GM18909 (cell line): ENCODE results near the gene CELF2.
"Not testable (repeated sequence)": the region's sequence is repeated elsewhere in the genome, so short reads cannot be mapped to it uniquely, and the experiment has no call there.

Experiments used
- ATAC-seq: cut with Tn5 transposase; IDR thresholded peaks from one replicate; pipeline ENCODE4 v1.9.1; 2021; ENCODE audit warnings: mild to moderate bottlenecking; ENCODE audit not compliant: unreplicated experiment, poor library complexity

CELF2 gene

DNA sequence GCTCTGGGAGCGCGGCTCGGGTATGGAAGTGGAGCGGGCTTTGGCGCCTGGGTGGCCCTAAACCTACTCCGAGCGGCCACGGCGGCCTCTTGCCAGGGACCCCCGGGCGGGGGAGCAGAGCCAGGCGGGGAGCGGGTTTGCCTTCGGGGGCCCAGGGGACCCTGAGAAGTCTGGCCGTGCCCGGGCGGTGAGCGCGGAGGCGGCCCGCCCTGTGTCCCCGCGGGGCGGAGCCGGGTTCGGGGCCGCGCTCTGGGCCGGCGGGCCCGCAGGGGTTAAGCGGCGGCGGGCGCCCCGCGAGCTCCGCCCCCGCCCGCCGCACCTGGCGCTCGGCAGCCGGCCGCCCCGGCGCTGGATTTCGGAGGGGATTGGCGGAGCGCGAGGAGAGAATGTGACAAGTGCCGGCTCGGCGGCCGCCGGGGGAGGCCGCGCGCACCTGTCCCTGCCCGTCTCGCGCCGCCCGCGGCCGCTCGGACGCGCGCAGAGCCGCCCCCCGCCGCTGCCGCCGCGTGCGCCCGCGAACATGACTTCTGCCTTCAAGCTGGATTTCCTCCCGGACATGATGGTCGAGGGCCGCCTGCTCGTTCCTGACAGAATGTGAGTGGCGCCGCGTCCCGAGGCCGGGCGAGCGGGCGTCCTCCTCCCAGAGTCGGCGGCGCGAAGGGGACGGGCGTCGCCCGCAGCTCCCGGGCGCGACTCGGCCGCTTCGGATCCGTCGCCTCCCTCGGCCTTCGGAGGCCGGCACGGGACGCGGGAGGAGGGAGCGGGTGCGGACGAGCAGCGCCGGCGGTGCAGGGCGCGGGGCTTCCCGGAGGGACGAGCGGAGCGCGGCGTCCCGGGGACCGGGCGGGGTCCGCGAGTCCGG, at the start of gene CELF2:
CELF2 (plus strand) TSS at position 303 of the 862 bp plus-strand sequence; CDS start at position 521, 218 bp downstream.
- ATAC-seq, result peak; percentile 85

DNA sequence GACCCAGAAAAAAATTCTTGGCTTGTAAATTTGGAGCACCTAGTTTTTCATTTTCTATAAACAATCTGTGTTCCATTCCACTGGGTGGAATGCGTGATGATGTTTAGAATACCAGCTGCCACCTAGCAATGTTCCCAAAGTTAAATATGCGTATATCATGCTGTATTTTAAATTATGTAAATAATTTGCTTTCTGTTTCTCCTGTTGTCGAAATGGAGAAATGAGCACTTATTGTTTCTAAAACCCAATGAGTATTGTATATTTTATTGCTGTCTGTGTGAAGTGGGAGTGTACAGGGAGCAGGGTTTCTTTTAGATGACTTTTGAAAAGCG, 49.4 kb upstream of the CELF2 start:
- ATAC-seq, result no peak

DNA sequence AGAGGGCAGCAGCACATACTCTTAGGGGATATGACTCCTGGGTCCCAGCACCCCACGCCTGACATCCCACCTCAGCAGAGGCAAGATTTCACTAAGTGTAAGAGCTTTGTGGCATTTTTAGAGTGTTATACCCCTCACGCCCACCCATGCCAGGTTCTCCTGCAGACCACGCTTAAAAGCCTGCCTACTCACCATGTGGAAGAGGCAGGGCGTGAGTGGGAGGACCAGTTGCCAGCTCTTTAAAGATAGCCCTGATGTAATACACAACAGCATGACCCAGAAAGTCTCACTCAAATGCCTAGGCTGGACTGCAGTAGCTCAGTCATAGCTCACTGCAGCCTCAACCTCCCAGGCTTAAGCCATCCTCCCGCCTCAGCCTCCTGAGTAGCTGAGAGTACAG, 44.4 kb upstream of the CELF2 start:
- ATAC-seq, result no peak

DNA sequence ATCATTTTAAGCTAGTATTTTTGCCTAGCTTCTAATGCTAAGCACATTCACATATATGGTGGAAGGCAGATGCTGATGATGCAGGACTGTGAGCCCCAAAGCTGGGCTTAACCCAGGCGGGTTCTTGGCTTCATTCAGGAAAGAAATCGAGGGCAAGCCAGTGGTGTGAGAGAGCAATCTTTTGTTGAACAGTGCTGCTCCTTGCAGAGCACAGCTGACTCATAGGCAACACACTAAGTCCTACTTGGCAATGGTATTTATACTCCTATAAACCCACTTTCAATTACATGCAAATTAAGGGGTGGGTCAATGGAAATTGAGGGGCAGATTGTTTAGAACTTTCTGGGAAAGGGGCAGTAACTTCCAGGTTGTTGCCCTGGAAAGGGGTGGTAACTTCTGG, 42.0 kb upstream of the CELF2 start:
- no peak for ATAC-seq

DNA sequence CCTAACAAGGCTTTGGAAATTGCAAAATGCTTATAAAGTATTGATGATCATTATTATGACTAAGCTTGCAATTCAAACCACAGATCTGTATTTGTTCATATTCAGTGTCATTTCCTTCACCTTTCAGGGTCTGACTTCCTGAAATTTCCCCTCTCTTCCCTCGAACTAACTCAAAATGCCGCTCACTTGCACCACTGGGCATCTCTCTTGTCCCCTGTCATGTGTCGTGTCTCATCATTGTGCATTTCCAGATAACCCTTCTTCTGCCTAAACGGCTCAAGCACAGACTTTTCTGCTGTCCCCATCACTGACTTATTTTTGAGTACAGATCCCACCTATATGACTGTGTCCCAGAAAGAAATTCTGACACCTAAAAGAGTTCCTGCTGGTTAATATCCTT, 41.0 kb upstream of the CELF2 start:
- no peak for ATAC-seq

DNA sequence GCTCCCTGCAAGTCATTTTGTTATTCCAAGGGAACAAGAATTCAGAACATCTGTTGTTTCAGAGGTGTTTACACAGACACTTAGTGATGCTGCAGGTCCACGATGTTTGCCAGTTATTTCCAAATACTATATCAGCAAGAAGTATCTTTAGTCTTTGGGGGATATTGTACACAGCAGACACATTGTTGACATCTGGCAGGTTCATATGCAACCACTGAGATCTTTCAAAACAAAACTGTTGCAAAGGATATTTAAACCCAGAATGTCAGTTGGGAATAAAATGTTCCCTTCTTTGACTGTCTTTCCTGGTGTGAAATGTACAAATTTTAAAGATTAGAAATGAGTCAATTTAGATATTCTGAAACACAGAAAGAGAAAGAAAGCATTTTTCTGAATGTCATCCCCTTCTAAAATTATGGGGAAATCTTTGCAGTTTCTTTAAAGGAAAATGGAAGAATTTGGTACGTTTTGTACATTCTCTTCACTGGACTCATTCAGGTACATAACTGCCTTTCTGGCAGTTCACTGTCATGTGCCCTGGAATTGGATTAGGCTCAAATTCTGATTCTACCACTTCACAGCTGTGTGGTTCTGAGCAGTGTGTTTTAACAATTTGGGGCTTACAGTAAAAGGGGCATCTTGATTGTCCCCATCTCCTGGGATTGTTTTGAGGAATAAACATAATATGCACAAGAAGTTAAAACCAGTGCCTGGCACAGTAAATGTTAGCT, 40.3 kb upstream of the CELF2 start:
- no peak for ATAC-seq

DNA sequence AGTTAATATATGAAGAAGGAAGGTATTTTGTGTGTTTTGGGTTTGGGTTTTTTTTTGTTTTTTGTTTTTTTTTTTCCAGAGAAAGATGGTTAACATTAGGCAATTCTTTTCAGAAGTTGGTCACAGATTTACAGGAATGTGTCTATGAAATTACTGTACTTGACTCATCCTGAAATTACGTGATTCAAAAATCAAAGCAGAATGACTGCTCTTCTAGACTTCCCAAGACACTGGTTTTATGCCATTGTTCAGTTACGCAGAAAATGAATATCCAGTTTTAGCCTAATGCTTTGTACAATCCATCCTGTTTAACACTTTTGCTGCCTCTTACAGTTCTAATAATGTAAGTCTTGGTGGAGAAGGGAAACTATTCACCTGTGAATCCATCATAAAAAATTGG, 39.7 kb upstream of the CELF2 start:
- ATAC-seq, result no peak

DNA sequence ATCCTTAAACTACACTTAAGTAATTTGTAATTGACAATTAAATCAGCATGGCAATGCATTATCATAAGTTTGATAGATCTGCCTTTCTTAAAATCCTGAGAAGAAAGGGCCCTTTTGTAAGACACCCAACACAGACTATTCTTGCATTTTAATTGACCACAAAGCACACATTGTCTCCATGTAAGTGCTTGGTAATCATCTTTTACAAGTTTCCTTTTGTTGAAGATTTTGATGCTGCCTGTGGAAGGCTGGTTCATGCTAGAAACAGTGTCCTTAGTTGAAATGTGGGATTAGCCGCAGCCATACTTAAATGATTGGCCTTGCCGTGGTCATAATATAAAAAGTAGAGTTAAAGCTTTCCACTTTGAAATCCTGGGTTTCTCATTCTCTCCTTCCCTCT, 32.3 kb upstream of the CELF2 start:
- no peak for ATAC-seq

DNA sequence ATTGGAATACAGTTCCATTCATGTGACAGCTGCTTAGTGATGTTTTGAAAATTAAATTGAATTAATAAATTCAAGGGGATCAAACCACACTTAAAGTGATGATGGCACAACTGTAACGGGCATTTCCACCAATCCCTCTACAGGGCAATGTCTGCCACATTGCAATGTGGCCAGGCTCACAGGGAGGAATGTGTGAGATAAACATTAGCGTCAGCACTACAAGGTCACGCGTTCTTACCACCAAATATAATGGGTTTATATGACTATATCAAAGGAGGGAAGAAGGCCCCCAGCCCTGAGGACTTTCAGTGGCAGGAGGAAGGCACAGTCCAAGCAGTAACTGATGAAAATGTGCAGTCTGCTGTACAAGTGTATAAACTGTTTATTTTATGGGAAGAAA, 31.1 kb upstream of the CELF2 start:
- no peak for ATAC-seq

DNA sequence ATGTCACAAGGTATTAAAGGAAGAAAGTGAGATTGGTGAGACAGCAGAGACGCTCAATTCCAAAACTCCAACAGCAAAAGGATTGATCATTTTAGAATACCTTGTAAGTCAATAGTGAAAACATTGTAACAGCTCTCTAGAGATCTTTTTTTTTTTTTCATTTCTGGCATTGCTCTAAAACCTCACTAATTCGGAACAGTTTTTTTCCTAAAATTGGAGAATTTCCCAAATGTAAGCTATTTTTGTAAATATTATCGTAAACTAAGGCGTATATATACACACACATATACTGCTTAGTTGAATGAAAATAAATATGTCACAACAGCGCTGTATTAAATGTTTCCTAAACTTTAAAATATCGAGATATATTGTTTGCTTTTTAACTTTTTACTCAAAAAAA, 30.6 kb upstream of the CELF2 start:
- ATAC-seq, result no peak

DNA sequence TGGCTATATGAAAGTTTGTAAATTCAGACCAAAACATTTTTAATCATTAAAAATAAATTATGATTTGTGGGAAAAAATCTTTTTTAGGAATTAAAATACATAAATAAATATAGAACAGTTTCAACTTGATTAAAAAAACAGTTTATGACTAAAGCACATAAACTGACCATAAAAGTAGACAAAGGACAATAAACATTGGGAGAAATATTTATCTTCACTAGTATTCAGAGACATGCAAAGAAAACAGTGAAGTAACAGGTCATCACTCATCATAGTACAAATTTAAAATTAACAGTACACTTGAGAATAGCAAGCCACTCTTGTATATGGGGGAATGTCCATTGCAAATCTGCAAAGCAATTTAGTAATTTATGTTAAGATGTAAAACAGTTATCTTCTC, 28.0 kb upstream of the CELF2 start:
- no peak for ATAC-seq

DNA sequence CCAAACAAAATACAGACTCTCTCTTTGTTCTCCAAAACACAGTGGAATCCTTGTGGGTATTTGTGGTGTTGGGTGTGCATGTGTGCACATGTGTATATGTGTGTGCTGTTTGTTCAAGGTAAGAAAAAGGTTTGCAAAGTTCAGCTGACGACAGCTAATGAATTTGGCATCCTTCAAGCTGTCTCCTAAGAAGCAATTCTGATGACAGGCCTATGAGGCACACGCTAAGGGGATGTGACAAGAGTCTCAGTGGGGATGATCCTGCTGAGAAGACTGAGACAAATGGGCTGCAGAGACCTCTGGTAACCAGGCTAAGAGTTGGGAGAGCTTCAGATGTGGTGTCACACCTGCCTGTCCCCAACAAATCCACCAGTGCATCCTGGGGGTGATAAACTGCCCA, 26.5 kb upstream of the CELF2 start:
- no peak for ATAC-seq

DNA sequence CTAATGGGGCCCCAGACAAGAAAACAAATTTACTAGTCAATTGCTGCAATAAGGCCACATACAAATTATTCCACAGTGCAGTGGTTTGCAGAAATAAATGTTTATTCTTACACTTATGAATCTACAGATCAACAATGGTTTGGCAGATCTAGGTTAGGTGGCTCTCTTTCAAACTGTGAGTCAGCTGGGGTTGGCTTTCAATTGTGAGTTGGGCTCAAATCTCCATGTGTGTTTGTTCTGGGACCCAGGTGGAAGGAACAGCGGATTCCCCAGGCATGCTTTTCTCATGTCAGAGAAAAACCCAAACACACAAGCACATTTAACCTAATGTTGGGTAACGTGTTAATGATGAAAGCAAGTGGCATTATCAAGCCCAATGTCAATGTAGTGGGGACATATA, 25.6 kb upstream of the CELF2 start:
- no peak for ATAC-seq

DNA sequence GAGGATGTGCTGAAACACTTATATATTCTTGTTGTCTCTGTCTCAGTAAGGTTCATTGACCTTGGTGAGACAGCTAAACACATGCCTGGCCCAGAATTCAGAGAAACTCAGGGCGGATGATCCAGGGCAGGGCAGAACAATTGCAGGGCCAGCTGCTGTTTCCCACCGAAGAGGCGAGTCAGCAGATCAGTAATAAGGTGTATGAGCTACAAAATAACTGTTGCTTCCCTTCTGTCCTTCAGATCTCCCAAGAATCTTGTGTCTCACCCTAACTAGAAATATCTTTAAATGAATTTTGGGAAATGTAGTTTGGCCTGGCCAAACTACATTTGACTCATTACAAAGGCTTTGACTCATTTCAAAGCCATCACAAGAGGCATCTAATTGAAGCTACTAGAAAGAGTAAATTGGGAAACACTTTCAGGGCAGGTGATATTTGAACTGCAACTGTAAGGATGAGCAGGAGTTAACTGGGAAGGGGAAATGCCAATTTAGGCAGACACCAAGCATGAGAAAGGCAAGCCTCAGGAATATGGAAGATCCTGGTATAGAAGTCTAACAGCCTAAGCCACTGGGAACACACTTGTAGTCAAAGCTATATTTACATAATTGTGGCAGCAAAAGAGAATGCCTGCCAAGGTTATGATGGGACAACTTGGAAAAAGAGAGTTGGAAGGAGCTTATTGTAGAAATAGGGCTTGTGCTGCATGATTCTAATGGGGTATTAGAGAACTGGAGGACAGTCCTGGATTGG, 24.5 kb upstream of the CELF2 start:
- no peak for ATAC-seq

DNA sequence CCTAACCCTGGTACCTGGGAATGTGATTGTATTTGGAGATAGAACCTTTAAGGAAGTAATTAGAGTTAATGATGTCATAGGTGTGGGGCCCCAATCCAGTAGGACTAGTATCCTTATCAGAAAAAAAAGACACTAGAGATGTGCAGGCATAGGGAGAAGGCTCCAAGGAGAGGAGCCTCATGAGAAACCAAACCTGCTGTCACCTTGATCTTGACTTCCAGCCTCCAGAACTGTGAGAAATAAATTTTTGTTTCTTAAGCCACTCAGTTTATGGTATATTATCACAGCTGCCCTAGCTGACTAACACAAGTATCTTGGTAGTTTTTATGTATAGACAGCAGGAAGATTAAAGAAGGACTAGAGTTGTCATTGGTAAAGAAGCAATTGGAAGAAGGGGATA, 23.9 kb upstream of the CELF2 start:
- ATAC-seq, result no peak

DNA sequence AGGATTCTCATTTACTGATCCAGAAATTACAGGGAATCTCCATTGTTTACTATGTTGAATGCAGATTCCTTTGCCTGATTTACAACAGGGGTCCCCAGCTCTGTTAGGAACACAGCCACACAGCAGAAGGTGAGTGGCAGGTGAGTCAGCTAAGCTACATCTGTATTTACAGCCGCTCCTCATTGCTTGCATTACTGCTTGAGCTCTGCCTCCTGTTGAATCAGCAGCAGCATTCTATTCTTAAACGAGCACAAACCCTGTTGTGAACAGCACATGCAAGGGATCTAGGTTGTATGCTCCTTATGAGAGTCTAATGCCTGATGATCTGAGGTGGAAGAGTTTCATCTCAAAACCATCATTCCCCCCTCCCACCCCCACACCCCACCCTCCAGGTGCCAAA, 23.3 kb upstream of the CELF2 start:
- ATAC-seq, result no peak

DNA sequence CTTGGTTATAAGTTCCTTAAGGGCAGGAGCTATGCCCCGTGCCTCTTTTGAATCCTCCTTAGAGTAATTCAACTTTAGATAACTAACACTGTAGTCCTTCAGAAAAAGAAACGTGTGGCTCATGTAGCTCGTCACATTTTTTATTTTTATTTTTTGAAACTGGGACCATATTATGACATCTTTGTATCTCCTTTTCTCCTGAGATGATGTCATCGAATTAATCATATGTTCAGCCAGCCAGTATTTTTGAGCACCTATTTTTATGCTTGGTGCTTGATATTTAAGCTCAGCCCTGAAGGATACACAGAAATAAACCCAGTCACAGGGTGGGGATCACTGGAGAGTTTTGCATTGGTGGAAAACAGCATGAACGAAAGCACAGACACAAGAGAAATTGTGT, 22.6 kb upstream of the CELF2 start:
- no peak for ATAC-seq

DNA sequence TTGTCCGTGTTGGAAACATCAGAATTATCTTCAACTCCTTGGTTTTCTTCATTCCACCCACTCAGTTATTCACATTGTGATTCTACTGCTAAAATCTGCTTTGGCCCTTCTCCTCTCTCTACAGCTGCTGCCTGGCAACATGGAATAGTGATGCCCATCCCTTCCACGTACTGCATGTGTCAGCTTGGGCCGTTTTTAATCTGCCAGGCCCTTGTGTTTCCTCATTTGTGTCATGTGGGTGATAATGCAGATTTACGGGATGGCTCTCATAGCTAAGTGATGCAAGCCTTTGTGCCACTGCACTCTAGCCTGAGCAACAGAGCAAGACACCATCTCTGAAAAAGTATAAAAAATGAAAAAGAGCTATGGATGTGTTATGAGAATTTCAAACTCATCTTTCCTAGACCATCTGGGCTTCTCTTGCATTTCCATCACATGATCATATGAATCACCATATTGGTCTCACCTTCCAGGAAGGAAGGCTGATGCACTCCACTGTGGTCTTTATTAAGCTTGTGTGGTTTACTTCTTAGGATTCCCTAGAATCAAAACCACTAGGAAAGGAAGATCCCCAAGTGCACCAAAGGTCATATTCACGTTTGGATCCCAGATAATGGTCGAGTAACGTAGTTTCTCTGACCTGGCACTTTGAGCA, 20.6 kb upstream of the CELF2 start:
- ATAC-seq, result no peak

DNA sequence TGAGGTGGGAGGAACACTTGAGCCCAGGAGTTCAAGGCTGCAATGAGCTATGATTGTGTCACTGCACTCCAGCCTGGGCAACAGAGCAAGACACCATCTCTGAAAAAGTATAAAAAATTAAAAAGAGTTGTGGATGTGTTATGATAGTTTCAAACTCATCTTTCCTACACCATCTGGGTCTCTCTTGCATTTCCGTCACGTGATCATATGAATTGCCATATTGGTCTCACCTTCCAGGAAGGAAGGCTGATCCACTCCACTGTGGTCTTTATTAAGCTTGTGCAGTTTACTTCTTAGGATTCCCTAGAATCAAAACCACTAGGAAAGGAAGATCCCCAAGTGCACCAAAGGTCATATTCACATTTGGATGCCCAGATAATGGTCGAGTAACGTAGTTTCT, 18.2 kb upstream of the CELF2 start:
- ATAC-seq, result not testable (repeated sequence)

DNA sequence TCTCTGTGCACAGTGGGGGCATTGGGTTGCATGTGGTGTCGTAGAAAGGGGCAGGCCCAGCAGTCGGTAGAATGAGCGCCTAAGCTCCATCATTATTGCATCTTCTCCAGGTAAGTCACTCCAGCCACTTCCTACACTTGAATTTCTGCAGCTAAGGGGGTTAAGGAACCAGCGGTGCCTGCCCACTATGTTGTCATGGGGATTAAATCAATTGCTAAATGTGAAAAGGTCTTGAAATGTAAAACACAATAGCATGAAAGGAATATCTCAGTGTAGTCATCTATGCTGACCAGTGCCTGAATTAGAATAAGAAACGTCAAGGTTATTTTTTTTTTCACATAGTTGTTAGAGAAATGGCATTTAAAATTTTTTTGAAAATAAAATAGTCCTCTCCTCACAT, 15.2 kb upstream of the CELF2 start:
- no peak for ATAC-seq

DNA sequence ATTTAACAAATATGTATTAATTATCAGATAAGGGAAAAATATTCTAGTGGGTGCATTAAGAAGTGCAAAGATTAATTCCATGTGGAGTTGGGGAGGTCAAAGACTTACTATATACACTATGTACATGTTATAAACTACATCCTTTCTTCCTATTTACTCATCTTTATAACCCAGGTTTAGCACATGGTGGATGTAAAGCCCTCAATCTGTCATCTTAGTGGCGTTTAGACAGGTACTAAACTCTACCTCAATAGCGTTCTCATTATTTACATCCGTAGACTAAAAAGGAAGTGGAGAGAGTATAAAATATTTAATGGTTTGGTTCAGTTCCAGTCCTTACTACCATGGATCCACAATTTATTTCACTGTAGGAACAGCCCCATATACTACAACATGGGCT, 14.8 kb upstream of the CELF2 start:
- no peak for ATAC-seq
